Activated CD4-positive, alpha-beta T cell treated with anti-CD3 and anti-CD28 coated beads for 36 hours (primary cell): Measurements from ENCODE around the gene MAP3K6. TPM values are rescaled to one million over a fixed set of nuclear protein-coding genes. Genes with fewer than 3 reads are reported as not detected.

Source experiments
- ATAC-seq: fragments of 200-7000 bp; cut with Tn5 transposase; one replicate; pipeline ENCODE4 v1.10.0; 2021; ENCODE audit warnings: mild to moderate bottlenecking, moderate library complexity
- CTCF ChIA-PET: fragments of 350-600 bp; sonication (Branson Sonifier 250); formaldehyde crosslinking; loops from one replicate; lab custom pipeline; 2021; ENCODE audit warnings: antibody characterized with exemption; lab: Charles Lee
- POLR2A ChIA-PET: fragments of 350-600 bp; sonication (Branson Sonifier 250); formaldehyde crosslinking; loops from one replicate; lab custom pipeline; 2021; ENCODE audit warnings: antibody characterized with exemption, inconsistent platforms; lab: Charles Lee
- DNase-seq: peaks from one replicate; pipeline ENCODE4 v3.0.0-alpha.2; 2020
- H3K27ac Mint-ChIP-seq: one replicate; pipeline ENCODE4 v1.8.0; 2021; ENCODE audit warnings: mixed read lengths
- H3K27me3 Mint-ChIP-seq: one replicate; pipeline ENCODE4 v1.8.0; 2021; ENCODE audit warnings: mixed read lengths
- H3K36me3 Mint-ChIP-seq: one replicate; pipeline ENCODE4 v1.8.0; 2021; ENCODE audit warnings: low read depth, mixed read lengths
- H3K4me1 Mint-ChIP-seq: one replicate; pipeline ENCODE4 v1.8.0; 2021; ENCODE audit warnings: mixed read lengths
- H3K4me3 Mint-ChIP-seq: one replicate; pipeline ENCODE4 v1.8.0; 2021; ENCODE audit warnings: mild to moderate bottlenecking, moderate library complexity, mixed read lengths
- H3K9me3 Mint-ChIP-seq: one replicate; pipeline ENCODE4 v1.8.0; 2021; ENCODE audit warnings: low read depth, mixed read lengths
- intact Hi-C, 2 experiments: fragments of 100-400 bp; cut with DNase I in 1 of 2; cut with micrococcal nuclease in 1 of 2; formaldehyde crosslinking; loops; one replicate each; pipeline versions ENCODE4 v1.14.2 to v1.15.1; 2022 to 2024; cut with DNase I, micrococcal nuclease
- total RNA-seq, 2 experiments: library from RNA; stranded (reverse); gene quantifications; one replicate each; pipeline ENCODE4 v1.2.3, GENCODE V29; 2021

MAP3K6 gene
- total RNA-seq, 2 experiments from 2014 or later = 6.5 to 8.8 TPM

DNA sequence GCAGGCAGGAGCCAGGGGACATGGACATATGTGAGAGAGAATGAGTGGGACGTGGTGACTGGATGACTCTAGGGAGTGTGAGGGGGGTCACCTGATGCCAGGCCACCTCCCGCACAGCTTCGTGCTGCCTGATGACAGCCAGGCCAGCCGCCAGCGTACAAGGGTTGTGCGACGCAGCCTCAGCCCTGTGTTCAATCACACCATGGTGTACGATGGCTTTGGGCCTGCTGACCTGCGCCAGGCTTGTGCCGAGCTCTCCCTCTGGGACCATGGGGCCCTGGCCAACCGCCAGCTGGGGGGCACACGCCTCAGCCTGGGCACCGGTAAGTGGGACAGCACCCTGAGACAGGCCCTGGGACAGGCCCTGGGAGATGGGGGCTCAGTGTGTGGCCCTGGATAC lies 13.6 kb downstream of the MAP3K6 start:
- H3K9me3 Mint-ChIP-seq = no peaks in the 10 kb centered on the region
- no peak for DNase-seq
- POLR2A ChIA-PET = no interaction called here
- H3K36me3 Mint-ChIP-seq = peaks cover 2% of the 10 kb centered on the region
- no peak overlapping the region for H3K4me3 Mint-ChIP-seq
- H3K27me3 Mint-ChIP-seq = no peaks in the 10 kb centered on the region
- CTCF ChIA-PET = interaction anchor here (0.7 to 3.4 kb wide), 4 partner anchors 8 to 94 kb away, joined by 4 to 20 read pairs (median 6); no protein-coding TSS in a partner anchor
- peaks cover 30% of the 10 kb centered on the region for H3K4me1 Mint-ChIP-seq
- H3K27ac Mint-ChIP-seq = no peak overlapping the region
- intact Hi-C loops = no loop called here
- ATAC-seq = no peak

DNA sequence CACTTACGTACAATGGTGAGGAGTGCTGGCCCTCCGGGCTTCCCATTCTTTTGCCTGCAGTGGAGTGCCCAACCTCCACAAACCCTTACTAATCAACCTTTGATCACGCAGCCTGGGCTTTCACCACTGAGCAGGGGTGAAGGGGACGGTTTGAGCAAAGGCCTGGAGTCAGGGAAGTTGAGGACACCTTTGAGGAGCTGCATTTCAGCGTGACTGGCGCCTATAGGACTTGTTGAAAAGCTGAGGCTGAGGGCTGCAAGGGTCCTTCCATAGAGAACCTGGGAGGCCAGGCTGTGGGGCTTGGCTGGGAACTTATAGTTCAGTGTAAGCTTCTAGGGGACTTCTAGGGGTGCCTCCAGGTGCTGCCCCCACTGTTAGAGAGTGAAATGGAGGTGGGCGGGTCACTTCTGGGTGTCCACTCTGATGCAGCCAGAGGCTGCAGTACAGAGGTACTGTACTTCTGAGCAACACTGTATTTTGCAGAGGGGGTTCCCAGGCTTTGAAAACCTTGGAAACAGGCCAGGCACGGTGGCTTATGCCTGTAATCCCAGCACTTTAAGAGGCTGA lies 15.1 kb downstream of the MAP3K6 start:
- no peaks in the 10 kb centered on the region for H3K27me3 Mint-ChIP-seq
- peaks cover 2% of the 10 kb centered on the region for H3K36me3 Mint-ChIP-seq
- H3K27ac Mint-ChIP-seq = no peak overlapping the region
- intact Hi-C loops = no loop called here
- ATAC-seq (no peak), DNase-seq (no peak)
- POLR2A ChIA-PET = no interaction called here
- H3K4me1 Mint-ChIP-seq = peaks cover 23% of the 10 kb centered on the region
- no peak overlapping the region for H3K4me3 Mint-ChIP-seq
- CTCF ChIA-PET = interaction anchor here (0.6 to 3.4 kb wide), 6 partner anchors 14 to 439 kb away, joined by 3 to 20 read pairs (median 3); partner anchors contain the start of gene WASF2
- no peaks in the 10 kb centered on the region for H3K9me3 Mint-ChIP-seq

DNA sequence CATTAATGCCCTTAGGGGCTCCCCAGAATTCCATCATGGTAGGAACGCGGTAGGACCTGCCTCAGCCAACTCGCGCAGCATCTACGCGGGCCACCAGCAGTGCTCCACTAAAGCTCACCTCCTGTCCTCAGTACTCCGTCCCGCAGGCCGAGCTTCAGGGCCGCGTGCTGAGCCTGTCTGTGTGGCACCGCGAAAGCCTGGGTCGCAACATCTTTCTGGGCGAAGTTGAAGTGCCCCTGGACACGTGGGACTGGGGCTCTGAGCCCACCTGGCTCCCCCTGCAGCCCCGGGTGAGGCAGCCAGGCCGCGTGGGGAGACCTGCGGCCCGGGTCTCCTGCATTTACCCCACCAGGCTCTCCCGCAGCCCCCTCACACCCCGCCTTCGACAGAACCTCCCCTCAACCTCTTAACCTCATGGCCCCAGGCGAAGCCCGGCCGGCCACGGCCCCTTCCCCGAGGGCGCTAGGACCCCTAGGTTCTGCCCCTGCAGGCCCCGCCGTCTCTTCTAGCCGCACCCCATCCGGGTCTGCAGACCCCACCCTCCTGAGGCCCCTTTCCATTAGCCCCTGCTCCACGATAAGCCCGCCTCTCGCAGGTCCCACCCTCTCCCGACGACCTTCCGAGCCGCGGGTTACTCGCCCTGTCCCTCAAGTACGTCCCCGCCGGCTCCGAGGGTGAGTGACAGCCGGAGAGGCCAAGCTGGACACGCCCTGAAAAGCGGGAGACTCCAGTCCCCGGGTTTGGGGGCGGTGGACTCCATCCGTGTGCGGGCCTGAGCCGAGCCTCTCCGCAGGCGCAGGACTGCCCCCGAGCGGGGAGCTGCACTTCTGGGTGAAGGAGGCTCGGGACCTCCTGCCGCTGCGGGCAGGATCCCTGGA lies 15.9 kb downstream of the MAP3K6 start:
- Mint-ChIP-seq H3K4me1 (peaks cover 21% of the 10 kb centered on the region), H3K27ac (no peak overlapping the region), H3K9me3 (no peaks in the 10 kb centered on the region), H3K27me3 (no peaks in the 10 kb centered on the region), H3K4me3 (peak overlapping the region; percentile 8), H3K36me3 (peaks cover 6% of the 10 kb centered on the region)
- CTCF ChIA-PET = interaction anchor here (0.6 to 0.7 kb wide), 2 partner anchors 15 to 440 kb away, joined by 3 read pairs; no protein-coding TSS in a partner anchor
- DNase-seq (no peak), ATAC-seq (no peak)
- intact Hi-C loops = no loop called here
- POLR2A ChIA-PET = no interaction called here

DNA sequence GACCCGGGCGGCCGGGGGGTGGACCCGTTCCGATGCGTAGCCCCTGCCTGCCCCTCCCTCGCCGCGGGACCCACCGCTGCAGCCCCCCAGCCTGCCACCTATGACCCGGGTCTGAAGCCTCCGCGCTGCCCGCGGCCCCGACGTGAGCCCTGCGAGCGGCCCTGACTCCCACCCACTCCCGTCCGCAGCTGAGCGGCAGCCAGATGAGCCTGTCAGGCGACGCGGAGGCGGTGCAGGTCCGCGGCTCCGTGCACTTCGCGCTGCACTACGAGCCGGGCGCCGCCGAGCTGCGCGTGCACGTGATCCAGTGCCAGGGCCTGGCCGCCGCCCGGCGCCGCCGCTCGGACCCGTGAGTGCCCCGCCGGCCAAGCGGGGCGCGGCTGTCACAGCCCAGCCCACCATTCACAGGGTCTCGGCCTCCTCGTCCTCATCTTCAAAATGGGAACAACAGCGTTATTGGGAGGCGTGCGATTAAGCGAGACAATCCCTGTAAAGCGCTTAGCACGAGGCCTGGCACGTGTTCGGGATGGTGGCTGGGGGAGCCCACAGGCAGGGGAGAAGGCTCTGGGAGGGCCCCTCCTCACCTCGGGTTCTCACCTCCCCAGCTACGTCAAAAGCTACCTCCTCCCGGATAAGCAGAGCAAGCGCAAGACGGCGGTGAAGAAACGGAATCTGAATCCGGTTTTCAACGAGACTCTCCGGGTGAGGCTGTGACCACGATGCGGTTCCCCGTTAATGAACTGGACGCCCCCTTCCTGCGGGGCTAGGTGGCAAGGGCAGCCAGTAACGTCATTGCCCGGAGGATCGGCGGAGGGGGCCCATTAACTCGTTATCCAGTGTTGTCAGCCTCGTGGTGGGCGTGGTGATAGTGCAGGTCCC lies 16.7 kb downstream of the MAP3K6 start:
- ATAC-seq (peak; percentile 77), DNase-seq (peak; percentile 72)
- CTCF ChIA-PET = interaction anchor here (0.6 to 2.6 kb wide), 5 partner anchors 8 to 838 kb away, joined by 3 to 10 read pairs (median 3); no protein-coding TSS in a partner anchor
- Mint-ChIP-seq H3K4me1 (peaks cover 15% of the 10 kb centered on the region), H3K36me3 (peaks cover 4% of the 10 kb centered on the region), H3K9me3 (no peaks in the 10 kb centered on the region), H3K27ac (no peak overlapping the region), H3K4me3 (peak overlapping the region; percentile 8), H3K27me3 (no peaks in the 10 kb centered on the region)
- intact Hi-C loops = loop anchor here (1.0 kb wide), 1 partner anchor 9 kb away; no protein-coding TSS in a partner anchor
- POLR2A ChIA-PET = interaction anchor here (0.5 kb wide), 1 partner anchor 12 kb away, joined by 6 read pairs; no protein-coding TSS in a partner anchor

DNA sequence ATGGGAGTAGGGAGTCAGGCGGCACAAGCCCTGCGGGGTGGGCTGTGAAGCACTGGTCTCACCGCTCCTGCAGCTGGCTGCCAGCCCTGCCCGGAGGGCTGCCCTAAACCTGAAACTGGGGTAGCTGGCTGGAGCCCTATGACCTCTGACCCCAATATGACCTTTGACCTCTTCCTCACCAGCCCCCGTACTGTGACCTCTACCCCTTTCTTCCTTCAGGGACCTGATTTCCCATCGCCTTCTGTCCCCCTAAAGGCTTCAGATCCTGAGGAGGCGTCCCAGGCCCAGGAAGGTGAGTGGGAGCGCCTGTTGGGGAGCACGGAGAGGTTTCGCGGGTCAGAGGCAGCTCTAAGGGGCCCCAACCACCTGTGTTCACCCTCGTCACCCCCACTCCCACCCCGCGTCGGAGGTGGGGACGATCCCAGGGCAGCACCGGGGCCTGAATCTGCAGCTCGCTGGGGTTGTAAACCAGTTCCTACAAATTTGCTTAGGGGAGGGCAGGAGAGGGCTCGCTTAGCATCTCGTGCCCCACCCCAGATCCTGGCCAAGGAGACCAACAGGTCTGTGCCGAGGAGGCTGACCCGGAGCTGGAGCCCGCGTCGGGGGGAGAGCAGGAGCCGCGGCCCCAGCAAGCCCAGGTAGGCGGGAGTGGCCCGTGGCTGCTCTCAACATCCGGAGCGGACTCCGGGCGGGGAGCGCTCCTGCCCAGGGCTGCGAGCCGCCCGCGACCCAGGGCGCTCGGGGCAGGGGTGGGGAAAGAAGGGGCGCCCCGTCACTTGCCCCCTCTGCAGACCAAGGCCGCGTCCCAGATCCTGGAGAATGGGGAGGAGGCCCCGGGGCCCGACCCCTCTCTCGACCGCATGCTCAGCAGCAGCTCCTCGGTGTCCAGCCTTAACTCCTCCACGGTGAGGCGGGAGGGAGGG lies 17.6 kb downstream of the MAP3K6 start:
- Mint-ChIP-seq H3K27me3 (no peaks in the 10 kb centered on the region), H3K4me3 (peak overlapping the region; percentile 56), H3K36me3 (peaks cover 4% of the 10 kb centered on the region), H3K27ac (peak overlapping the region; percentile 25), H3K4me1 (peaks cover 19% of the 10 kb centered on the region), H3K9me3 (no peaks in the 10 kb centered on the region)
- ChIA-PET CTCF (interaction anchor here (0.6 to 2.6 kb wide), 7 partner anchors 9 to 839 kb away, joined by 3 to 10 read pairs (median 3); no protein-coding TSS in a partner anchor), POLR2A (interaction anchor here (0.6 kb wide), 1 partner anchor 141 kb away, joined by 4 read pairs; the partner anchor contains the start of gene WASF2)
- DNase-seq = peak; percentile 65
- peak; percentile 78 for ATAC-seq
- intact Hi-C loops = loop anchor here (1.0 kb wide), 1 partner anchor 8 kb away; no protein-coding TSS in a partner anchor

DNA sequence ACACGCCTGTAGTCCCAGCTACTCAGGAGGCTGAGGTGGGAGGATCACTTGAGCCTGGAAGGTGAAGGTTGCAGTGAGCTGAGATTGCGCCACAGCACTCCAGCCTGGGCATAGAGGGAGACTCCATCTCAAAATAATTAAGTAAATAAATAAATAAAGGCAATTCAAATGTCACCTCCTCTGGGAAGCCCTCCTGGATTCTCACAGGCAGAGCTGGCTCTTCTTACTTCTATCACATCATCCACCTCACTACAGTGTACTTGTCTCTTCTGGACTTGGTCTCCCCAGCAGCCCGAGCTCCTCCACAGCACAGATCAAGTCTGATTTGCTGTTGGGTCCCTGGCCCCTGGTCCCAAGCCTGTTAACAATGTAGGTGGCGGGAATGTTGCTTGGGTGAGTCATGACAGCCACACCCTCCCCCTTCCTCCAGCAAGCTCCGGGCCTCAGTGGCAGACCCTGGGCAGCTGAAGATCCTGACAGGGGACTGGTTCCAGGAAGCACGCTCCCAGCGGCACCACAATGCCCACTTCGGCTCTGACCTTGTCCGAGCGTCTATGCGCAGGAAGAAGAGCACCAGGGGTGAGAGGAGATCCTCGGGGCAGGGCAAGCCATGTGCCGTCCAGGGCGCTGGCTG lies 19.7 kb downstream of the MAP3K6 start:
- POLR2A ChIA-PET = interaction anchor here (0.5 kb wide), 1 partner anchor 24 kb away, joined by 9 read pairs; no protein-coding TSS in a partner anchor
- peaks cover 36% of the 10 kb centered on the region for H3K4me1 Mint-ChIP-seq
- H3K36me3 Mint-ChIP-seq = peaks cover 4% of the 10 kb centered on the region
- ATAC-seq (no peak), DNase-seq (no peak)
- H3K27ac Mint-ChIP-seq = no peak overlapping the region
- intact Hi-C loops = no loop called here
- no peak overlapping the region for H3K4me3 Mint-ChIP-seq
- CTCF ChIA-PET = interaction anchor here (0.6 to 7.6 kb wide), 4 partner anchors 9 to 148 kb away, joined by 3 to 43 read pairs (median 4); no protein-coding TSS in a partner anchor
- H3K27me3 Mint-ChIP-seq = no peaks in the 10 kb centered on the region
- no peaks in the 10 kb centered on the region for H3K9me3 Mint-ChIP-seq

DNA sequence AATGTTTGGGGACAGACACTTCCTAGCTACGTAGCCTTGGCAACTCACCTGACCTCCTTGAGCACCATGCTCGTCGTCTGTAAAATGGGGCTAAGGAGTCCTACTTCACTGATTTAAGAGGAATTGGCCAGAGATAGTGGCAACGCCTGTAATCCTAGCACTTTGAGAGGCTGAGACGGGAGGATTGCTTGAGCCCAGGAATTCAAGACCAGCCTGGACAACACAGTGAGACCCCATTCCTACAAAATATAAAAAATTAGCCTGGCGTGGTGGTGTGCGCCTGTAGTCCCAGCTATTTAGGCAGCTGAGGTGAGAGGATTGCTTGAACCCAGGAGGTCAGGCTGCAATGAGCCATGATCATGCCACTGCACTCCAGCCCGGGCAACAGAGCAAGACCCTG lies 20.4 kb downstream of the MAP3K6 start:
- peaks cover 42% of the 10 kb centered on the region for H3K4me1 Mint-ChIP-seq
- peak overlapping the region; percentile 21 for H3K27ac Mint-ChIP-seq
- H3K9me3 Mint-ChIP-seq = no peaks in the 10 kb centered on the region
- no peak for DNase-seq
- intact Hi-C loops = no loop called here
- H3K36me3 Mint-ChIP-seq = peaks cover 4% of the 10 kb centered on the region
- POLR2A ChIA-PET = interaction anchor here (0.7 kb wide), 1 partner anchor 19 kb away, joined by 3 read pairs; no protein-coding TSS in a partner anchor
- H3K27me3 Mint-ChIP-seq = no peaks in the 10 kb centered on the region
- ATAC-seq = no peak
- H3K4me3 Mint-ChIP-seq = no peak overlapping the region
- CTCF ChIA-PET = interaction anchor here (1.2 to 7.6 kb wide), 3 partner anchors 11 to 13 kb away, joined by 4 to 43 read pairs (median 23); no protein-coding TSS in a partner anchor

DNA sequence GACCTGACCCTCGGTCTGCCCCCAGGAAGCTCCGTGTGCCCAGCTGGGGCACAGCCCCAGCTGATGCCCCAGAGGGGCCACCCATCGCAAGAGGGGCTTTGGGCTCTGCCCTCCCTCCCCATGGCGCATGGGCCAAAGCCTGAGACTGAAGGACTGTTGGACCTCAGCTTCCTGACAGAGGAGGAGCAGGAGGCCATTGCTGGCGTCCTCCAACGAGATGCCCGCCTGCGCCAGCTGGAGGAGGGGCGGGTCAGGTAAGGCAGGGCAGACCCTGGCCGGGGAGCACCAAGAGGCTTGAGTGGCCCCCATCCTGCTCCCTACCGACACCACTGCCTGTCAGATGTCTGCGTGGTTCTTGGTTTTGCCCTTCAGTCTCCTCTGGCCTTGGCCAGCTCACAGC lies 21.5 kb downstream of the MAP3K6 start:
- Mint-ChIP-seq H3K4me3 (no peak overlapping the region), H3K9me3 (no peaks in the 10 kb centered on the region), H3K4me1 (peaks cover 53% of the 10 kb centered on the region), H3K27ac (no peak overlapping the region), H3K36me3 (peaks cover 4% of the 10 kb centered on the region), H3K27me3 (no peaks in the 10 kb centered on the region)
- CTCF ChIA-PET = interaction anchor here (0.6 to 7.6 kb wide), 6 partner anchors 9 to 177 kb away, joined by 3 to 43 read pairs (median 6); no protein-coding TSS in a partner anchor
- DNase-seq (no peak), ATAC-seq (no peak)
- POLR2A ChIA-PET = interaction anchor here (0.7 kb wide), 1 partner anchor 13 kb away, joined by 3 read pairs; no protein-coding TSS in a partner anchor
- intact Hi-C loops = no loop called here

DNA sequence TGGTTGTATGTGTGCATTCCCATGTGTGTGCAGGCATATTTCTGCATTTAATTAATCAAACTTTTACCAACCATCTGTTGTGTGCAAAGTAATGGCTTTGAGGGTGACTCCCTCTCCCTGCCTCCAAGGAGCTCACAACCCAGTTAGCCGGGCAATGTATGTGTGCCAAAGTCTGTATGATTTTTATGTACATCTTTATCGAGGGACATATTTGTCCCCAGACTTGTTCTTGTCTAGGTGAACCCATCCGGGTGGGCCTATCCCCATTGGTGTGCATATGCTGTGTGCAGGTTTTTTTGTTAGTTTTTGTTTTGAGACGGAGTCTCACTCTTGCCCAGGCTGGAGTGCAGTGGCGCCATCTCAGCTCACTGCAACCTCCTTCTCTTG lies 23.1 kb downstream of the MAP3K6 start:
- ATAC-seq = no peak
- peaks cover 5% of the 10 kb centered on the region for H3K36me3 Mint-ChIP-seq
- peak overlapping the region; percentile 78 for H3K4me3 Mint-ChIP-seq
- ChIA-PET POLR2A (no interaction called here), CTCF (interaction anchor here (0.7 to 7.6 kb wide), 5 partner anchors 10 to 52 kb away, joined by 3 to 43 read pairs (median 4); partner anchors contain the start of gene MAP3K6)
- DNase-seq = peak; percentile 27
- H3K27ac Mint-ChIP-seq = peak overlapping the region; percentile 85
- H3K27me3 Mint-ChIP-seq = no peaks in the 10 kb centered on the region
- intact Hi-C loops = loop anchor here in 1 of 2 experiments (1.0 kb wide), 1 partner anchor 22 kb away; no protein-coding TSS in a partner anchor
- no peaks in the 10 kb centered on the region for H3K9me3 Mint-ChIP-seq
- peaks cover 59% of the 10 kb centered on the region for H3K4me1 Mint-ChIP-seq
